GM12801 (cell line): ENCODE measurements around the gene POLR2E.

ENCODE experiments used
- TF ChIP-seq, protein P1 (sequence below): IDR thresholded peaks from one replicate; pipeline ENCODE4 v1.5.1; 2011; ENCODE audit warnings: control low read depth; ENCODE audit not compliant: insufficient read length; ENCODE audit errors: extremely low read depth

The POLR2E gene

DNA sequence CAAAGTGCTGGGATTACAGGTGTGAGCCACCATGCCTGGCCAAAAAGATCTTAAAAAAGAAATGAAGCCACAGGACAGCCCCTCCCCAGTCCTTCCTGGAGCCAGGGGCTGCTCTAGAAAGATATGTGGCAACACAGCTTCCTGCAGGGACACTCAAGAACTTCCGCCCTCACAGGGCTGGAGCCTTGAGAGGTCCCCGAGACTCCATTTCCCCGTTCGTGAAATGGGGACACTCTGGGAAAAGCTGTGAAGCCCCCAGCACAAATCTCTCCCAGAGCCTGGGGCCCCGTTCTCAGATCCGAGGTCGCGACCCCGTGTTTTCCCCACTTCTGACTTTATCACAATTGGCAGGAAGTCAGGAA, 6.1 kb upstream of the POLR2E start:
- TF ChIP-seq, protein P1, sequence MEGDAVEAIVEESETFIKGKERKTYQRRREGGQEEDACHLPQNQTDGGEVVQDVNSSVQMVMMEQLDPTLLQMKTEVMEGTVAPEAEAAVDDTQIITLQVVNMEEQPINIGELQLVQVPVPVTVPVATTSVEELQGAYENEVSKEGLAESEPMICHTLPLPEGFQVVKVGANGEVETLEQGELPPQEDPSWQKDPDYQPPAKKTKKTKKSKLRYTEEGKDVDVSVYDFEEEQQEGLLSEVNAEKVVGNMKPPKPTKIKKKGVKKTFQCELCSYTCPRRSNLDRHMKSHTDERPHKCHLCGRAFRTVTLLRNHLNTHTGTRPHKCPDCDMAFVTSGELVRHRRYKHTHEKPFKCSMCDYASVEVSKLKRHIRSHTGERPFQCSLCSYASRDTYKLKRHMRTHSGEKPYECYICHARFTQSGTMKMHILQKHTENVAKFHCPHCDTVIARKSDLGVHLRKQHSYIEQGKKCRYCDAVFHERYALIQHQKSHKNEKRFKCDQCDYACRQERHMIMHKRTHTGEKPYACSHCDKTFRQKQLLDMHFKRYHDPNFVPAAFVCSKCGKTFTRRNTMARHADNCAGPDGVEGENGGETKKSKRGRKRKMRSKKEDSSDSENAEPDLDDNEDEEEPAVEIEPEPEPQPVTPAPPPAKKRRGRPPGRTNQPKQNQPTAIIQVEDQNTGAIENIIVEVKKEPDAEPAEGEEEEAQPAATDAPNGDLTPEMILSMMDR: no peak

DNA sequence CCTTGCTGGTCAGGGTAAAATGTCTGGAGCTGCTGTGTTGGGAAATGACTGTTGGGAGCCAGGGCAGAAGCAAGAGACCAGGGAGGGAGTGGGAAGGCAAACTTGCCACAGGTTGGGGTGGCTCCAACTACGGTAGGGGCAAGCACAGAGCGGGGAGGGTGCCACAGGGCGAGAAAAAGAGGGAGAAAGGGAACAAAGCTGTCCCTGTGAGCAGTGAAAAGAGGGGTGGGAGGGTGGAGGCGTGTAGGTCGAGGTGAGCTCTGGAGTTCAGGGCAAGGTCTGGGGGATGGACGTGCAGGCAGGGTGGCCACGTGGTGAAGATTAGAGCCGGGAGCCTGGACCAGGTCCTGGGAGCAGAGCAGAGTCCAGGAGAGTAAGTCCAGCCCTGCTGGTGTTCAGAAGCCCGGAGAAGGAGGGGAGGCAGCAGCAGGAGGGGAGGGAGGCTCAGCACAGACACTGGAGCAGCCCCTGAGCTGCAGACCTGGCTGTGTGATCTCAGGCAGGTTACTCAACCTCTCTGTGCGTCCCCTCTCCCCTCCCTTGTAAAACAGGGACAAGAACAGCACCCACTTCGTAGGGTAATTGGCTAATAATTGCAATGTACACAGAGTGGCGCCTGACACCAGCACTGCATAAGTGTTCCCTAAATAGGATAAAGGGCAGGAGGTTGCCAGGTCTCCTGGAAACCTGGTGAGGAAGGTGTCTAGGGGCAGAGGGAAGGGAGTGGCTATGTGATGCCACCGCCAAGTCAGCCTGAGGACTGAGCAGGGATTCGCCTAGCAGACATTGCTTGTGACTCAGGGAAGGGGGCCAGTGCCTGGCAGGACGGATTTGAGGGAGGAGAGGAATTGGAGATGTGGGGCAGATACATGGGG, 3.2 kb upstream of the POLR2E start:
- TF ChIP-seq, protein P1: no peak

DNA sequence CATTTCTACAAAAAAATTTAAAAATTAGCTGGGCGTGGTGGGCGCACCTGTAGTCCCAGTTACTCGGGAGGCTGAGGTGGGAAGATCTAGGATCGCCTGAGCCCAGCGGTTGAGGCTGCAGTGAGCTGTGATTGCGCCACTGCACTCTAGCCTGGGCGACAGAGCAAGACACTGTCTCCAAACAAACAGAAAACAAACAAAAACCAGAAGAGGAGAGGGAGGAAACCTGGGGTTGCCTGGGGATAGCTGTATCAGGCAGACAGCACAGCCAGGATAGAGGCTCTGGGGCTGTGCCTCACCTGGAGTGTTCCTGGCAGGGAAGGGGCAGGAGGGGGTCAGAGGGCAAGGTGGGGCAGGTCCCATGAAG, 2.6 kb upstream of the POLR2E start:
- TF ChIP-seq, protein P1: no peak

DNA sequence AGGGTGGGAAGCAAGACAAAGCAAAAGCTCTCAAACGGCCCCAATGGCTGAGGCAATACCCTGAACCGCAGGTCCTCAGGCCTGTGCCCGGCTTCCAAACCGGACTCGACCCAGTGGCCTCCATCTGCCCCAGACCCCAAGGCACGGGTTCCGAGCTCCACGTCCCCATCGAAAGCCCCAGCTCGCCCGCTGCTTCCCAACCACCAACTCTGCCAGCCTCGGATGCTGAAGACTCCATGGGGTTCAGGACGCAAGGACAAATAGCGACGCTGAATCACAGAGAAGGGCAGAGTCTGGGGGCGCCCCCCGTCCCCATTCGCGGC, 559 bp downstream of the POLR2E start:
- TF ChIP-seq, protein P1: no peak

DNA sequence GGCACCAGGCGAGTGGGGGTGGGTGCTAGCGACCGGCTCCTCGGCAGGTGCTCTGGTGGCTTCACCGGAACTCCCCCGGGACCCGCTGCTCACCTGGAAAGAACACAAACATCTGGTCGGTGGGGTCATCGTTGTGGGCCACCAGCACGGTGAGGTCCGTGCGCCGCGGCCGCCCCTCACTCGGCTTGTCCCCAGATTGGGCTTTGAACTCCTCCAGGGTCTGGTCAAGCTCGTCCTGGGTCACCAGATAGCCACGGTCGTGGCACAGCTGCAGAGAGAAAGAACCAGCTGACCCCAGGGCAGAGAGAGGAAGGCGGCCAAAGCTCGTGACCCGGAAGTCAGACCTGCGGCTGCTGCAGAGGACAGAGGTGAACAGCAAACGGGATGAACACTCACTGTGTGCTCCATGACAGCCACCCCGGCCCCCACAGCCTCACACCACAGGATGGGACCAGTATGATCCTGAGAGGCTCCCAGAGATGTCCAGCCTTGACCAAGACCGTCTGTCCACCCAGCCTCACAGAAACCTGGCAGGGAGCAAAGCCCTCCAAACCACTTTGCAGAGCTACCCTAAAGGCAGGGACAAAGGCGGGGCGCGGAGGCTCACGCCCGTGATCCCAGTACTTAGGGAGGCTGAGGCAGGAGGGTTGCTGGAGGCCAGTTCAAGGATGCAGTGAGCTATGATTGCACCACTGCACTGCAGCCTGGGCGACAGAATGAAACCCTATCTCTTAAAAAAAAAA, 1.2 kb downstream of the POLR2E start:
- TF ChIP-seq, protein P1: no peak

DNA sequence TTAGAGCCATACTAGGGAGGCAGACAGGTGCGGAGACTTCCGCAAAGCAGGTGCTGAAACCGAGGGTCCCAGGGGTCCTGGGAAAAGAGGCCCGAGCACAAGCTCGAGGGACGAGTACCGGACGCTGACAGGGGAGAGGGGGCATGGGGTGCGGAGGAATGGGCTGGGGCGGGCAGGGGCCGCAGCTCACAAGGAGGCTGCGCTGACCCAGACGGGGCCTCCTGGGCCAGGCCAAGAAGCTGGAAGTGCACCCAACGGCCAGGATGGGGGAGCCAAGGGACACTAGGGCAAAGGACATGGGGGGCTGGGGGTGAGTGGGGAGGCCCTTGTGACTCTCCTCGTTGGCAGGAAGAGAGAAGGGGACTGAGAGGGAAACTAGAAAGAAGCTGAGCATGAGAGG, 1.8 kb downstream of the POLR2E start:
- TF ChIP-seq, protein P1: no peak

DNA sequence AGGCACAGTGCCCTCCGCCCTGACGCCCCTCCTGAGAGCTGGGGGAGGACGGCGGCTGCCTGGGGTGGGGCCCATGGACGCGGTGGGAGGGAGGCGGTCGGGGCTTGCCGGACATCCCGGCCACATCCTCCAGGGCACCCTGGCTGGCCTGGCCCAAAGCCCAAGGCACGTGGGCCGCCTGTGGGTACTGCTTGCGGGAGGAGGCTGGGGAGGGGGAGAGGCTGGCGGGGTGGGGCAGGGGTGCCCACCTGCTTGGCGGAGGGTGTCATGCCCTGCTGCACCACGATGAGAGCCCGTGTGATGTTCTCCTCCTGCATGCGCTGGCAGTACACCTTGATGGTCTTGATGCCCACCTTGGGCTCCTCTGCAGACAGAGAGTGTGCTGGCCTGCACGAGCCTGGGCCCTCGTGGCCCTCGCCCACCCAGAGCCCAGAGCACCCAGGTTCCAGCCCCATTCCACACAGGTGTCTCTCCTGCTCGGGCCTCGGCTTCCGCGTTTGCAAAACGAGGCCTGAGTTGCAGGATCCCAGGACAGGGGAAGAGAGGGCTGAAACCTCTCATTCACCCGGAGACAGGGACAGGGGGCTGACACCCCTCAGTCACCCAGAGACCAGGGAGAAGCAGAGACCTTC, 3.5 kb downstream of the POLR2E start:
- TF ChIP-seq, protein P1: no peak
